Muscle layer of colon (tissue), 2 donors: ENCODE data around the gene KIF6.

Experiments used
- H3K27ac ChIP-seq: one replicate; pipeline ENCODE4 v1.7.0; 2013; ENCODE audit warnings: low read depth, mild to moderate bottlenecking, low read length, moderate library complexity
- H3K27me3 ChIP-seq, 2 donors: one replicate each; pipeline ENCODE4 v1.7.0; 2013; ENCODE audit warnings: low read length in 2 of 2, mild to moderate bottlenecking in 2 of 2; ENCODE audit not compliant: insufficient read depth in 2 of 2, control insufficient read depth in 1 of 2
- H3K36me3 ChIP-seq: one replicate; pipeline ENCODE4 v1.7.0; 2013; ENCODE audit warnings: mild to moderate bottlenecking, low read length; ENCODE audit not compliant: insufficient read depth
- H3K4me1 ChIP-seq: one replicate; pipeline ENCODE4 v1.7.0; 2013; ENCODE audit warnings: mild to moderate bottlenecking, low read length; ENCODE audit not compliant: insufficient read depth
- H3K4me3 ChIP-seq, 2 donors: one replicate each; pipeline ENCODE4 v1.7.0; 2013; ENCODE audit warnings: low read length in 2 of 2, low read depth in 1 of 2, mild to moderate bottlenecking in 1 of 2, moderate library complexity in 1 of 2
- H3K9ac ChIP-seq: one replicate; pipeline ENCODE4 v1.7.0; 2013; ENCODE audit warnings: low read length
- H3K9me3 ChIP-seq: one replicate; pipeline ENCODE4 v1.7.0; 2013; ENCODE audit warnings: mild to moderate bottlenecking, low read length
- donor health status: abdominal sarcoma.
- donor health status: Adenocarcinoma of cecum.

Gene KIF6

DNA sequence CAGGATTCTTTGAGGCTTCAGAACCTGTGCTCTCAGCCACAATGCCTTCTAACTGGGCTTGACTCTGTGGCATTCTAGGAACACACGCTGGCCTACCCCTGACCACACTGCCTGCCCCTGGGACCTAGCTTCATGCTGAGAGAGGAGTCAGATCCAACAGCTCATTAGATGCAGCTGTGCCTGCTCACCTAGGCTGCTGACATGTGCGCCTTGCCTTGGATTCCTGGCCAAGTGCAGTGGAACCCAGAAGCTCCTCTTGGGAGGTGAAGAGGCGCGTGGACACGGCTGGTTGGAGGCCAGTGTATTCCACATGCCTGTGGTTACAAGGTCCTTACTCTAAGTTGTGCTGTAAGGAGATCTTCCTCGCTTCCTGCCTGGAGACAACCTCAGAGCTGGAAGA is 378.0 kb downstream of the KIF6 start:
- Histone ChIP-seq H3K4me3 (no peak overlapping the region), H3K36me3 (no peaks in the 10 kb centered on the region), H3K4me1 (no peaks in the 10 kb centered on the region), H3K9me3 (no peaks in the 10 kb centered on the region), H3K27ac (no peak overlapping the region), H3K27me3 (no peaks in the 10 kb centered on the region), H3K9ac (no peak overlapping the region)

DNA sequence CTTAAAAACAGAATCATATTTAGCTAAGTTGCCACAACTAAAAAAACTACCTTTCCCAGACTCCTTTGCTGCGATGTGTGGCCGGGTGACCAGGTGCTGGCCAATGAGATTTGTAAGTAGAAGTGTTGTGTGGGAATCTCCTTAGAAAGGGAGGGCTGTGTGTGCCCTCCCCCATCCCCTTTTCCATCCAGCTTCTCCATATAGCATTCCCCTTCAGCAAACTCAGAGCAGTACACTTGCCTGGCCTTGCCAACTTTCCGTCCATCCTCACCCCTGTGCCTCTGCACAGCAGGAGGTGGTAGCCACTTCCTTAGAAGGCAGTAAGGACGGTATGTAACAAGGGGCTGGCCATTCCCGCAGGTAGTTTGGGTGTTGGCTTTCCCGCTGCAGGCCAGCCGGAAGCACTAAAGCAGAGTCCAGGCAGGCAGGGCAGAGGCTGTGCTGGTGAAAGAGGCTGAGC is 380.4 kb downstream of the KIF6 start:
- Histone ChIP-seq H3K9me3 (no peaks in the 10 kb centered on the region), H3K4me3 (no peak overlapping the region), H3K36me3 (no peaks in the 10 kb centered on the region), H3K27ac (no peak overlapping the region), H3K9ac (no peak overlapping the region), H3K4me1 (no peaks in the 10 kb centered on the region), H3K27me3 (no peaks in the 10 kb centered on the region)

- H3K36me3 ChIP-seq: no peaks in the 10 kb centered on the region
- no peak overlapping the region for H3K9ac ChIP-seq
- no peaks in the 10 kb centered on the region for H3K9me3 ChIP-seq
- H3K4me1 ChIP-seq: no peaks in the 10 kb centered on the region
- H3K27me3 ChIP-seq: no peaks in the 10 kb centered on the region
- H3K4me3 ChIP-seq: no peak overlapping the region
- no peak overlapping the region for H3K27ac ChIP-seq
Observed at GRCh38 chr6:39343396-39343870, 381.8 kb downstream of the KIF6 start.

DNA sequence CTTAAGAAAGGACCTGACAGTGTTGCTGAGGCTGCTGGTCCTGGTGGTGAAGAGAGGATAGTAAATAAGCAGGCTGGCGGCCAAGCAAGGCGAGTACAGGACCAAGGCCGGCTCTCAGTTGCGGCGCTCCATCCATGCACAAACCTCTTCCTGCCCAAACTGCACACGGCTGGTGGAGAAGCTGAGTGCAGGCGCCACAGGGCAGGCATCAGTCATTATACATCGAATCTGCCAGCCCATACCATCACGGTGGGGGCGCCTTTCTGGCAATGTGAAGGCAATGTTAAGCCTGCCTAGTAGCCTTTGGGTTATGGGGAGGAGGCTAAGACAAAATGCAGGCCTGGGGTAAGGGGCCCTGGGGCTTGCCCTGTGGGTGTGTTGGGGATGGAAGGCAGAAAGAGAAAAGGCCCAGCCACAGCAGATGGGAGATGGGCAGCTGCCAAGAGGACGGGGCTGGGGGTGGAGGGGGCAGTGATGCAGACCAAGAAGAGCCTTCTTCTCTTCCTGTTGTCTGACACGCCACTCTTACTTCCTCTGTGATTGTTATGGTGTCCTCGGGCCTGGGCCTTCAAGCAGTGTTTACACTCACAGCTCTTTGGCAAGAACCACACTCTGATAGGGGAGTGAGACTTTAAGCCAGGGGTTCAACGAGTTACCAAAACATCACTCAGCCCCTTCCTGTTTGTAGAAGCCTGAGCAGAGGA is 382.4 kb downstream of the KIF6 start:
- H3K27me3 ChIP-seq: no peaks in the 10 kb centered on the region
- H3K9ac ChIP-seq: no peak overlapping the region
- H3K27ac ChIP-seq: no peak overlapping the region
- no peak overlapping the region for H3K4me3 ChIP-seq
- no peaks in the 10 kb centered on the region for H3K9me3 ChIP-seq
- H3K4me1 ChIP-seq: no peaks in the 10 kb centered on the region
- no peaks in the 10 kb centered on the region for H3K36me3 ChIP-seq

DNA sequence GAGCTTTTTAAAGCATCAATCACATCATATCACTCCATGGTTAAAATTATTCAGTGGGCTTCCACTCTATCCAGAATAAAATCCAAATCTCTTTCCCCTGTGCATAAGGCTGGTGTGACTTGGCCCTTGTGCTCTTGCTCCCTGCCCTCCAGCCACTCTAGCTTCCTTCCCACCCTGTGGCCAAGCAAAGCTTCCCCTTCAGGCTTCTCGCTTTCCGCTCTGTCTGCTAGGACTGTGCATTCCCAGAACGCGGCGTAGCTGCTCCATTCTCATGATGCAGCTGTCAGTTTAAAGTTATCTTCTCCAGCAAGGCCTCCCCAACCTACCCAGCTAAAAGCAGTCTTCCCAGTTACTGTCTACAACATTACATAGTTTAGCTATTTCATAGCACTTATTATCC is 383.3 kb downstream of the KIF6 start:
- H3K36me3 ChIP-seq: no peaks in the 10 kb centered on the region
- H3K27me3 ChIP-seq: no peaks in the 10 kb centered on the region
- H3K9me3 ChIP-seq: no peaks in the 10 kb centered on the region
- no peaks in the 10 kb centered on the region for H3K4me1 ChIP-seq
- no peak overlapping the region for H3K27ac ChIP-seq
- H3K9ac ChIP-seq: no peak overlapping the region
- H3K4me3 ChIP-seq: no peak overlapping the region

DNA sequence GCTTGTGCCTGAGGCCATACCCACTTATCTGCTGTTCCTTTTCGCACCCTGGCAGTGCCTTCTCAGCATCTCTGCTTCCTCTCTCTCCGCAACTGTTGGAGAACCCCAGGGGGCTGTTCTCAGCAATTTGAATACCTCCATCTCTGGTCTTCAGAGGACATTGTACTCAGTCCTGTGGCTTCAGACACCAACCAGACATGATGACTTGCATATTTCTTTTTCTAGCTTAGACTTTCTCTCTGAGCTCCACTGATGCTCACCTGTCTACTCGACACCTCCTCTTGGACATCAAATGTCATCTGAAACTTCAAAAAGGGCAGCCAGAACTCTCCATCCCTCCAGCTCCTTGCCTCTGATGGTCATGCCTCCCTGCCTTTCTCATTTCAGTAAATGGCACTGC is 383.9 kb downstream of the KIF6 start:
- no peaks in the 10 kb centered on the region for H3K9me3 ChIP-seq
- no peak overlapping the region for H3K4me3 ChIP-seq
- H3K36me3 ChIP-seq: no peaks in the 10 kb centered on the region
- no peak overlapping the region for H3K9ac ChIP-seq
- no peaks in the 10 kb centered on the region for H3K4me1 ChIP-seq
- H3K27ac ChIP-seq: no peak overlapping the region
- H3K27me3 ChIP-seq: no peaks in the 10 kb centered on the region

DNA sequence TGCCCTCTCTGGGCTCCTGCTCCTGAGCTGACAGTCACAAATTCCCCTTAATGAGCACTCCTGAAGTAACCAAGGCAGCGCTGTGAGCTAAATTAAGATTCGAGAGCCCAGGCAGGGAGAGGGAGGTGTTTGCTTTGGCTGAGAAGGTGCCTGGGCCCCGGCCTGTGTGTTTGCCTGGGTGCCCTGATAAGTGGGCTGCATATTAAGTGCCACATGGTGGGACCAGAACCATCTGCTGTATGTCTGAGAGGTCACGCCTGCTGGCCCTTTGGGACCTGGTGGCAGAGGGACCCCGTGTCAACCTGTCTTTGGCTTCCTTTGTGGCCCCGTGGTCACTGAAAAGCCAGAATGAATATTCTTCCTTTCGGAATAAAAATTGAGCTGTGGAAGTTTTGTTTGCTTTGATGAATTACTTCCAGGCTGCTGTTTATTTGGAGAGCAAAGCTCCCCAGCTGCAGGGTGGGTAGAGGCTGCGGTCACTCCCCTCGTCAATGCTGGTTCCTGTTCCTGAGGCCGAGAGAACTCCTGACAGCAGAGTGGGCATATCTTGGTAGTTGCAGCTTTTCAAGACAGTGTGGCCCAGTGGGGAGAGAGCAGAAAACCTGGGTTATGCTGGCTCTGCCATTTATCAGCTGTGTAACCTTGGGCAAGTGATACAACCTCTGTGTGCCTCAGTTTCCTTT is 385.2 kb downstream of the KIF6 start:
- Histone ChIP-seq H3K9ac (no peak overlapping the region), H3K27me3 (no peaks in the 10 kb centered on the region), H3K9me3 (no peaks in the 10 kb centered on the region), H3K36me3 (no peaks in the 10 kb centered on the region), H3K4me1 (no peaks in the 10 kb centered on the region), H3K27ac (no peak overlapping the region), H3K4me3 (no peak overlapping the region)

GRCh38 chr6:39339096-39339867 is 385.9 kb downstream of the KIF6 start:
- Histone ChIP-seq H3K27me3 (no peaks in the 10 kb centered on the region), H3K27ac (no peak overlapping the region), H3K9ac (no peak overlapping the region), H3K4me3 (no peak overlapping the region), H3K4me1 (no peaks in the 10 kb centered on the region), H3K9me3 (no peaks in the 10 kb centered on the region), H3K36me3 (no peaks in the 10 kb centered on the region)

DNA sequence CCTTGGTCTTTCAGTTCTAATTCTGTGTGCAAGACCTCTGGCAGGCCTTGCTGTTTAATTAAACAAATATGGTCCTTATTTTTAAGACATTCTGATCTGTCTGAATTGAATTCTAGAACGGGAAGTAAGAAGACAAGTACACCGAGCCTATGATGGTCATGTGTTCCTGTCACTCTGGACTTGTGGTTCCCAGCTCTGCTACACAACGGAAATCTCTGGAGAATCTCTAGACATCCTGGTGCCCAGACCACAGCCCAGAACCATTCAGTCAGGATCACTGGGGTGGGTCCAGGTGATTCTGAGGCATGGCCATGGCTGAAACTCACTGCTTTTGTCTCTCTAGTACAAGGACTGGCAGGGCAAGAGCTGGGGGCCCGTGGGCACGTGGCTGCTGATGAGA is 386.8 kb downstream of the KIF6 start:
- no peak overlapping the region for H3K9ac ChIP-seq
- no peak overlapping the region for H3K4me3 ChIP-seq
- H3K36me3 ChIP-seq: no peaks in the 10 kb centered on the region
- no peak overlapping the region for H3K27ac ChIP-seq
- H3K9me3 ChIP-seq: no peaks in the 10 kb centered on the region
- no peaks in the 10 kb centered on the region for H3K4me1 ChIP-seq
- no peaks in the 10 kb centered on the region for H3K27me3 ChIP-seq

DNA sequence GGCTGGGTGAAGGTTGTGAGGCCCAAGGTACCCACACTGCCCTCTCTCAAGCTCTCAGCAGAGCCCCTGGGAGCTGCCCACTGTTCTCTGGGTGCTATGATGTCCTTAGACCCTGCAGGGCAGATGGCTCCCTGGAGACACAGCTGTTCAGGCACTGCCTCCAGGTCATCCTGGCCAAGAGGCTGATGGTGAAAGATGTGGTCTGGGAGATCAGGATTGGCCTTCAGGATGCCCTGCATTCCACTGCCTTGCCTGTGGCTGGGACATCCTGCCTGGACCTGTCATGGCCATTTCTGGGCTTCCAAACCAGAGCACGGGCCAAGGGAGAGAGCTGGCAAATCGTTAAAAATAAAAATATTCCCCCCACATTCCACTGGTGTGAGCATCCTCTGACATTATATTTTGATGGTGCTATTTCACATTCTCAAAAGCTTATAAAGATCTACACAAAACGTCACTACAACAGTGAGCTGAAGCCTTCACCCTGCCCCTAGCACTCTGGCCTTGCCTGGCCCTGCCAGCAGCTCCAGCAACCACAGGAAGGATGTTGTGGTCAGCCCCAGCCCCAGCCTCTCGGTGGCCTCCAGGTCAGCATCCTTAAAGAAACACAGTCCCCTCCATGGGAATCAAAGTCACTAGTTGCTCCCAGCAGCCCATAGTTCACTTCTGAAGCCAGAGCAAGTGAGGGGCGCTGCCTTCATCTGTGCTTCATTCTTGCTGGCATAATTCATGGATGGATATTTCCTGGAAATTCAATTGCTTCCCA is 389.2 kb downstream of the KIF6 start:
- Histone ChIP-seq H3K27me3 (no peaks in the 10 kb centered on the region), H3K9ac (no peak overlapping the region), H3K4me3 (no peak overlapping the region), H3K27ac (no peak overlapping the region), H3K4me1 (no peaks in the 10 kb centered on the region), H3K36me3 (no peaks in the 10 kb centered on the region), H3K9me3 (no peaks in the 10 kb centered on the region)
